ENCODE data around the gene KRT15. TPM values are rescaled to one million over a fixed set of nuclear protein-coding genes. Genes with fewer than 3 reads are reported as not detected.

KRT15 gene
- total and polyA plus RNA-seq, 2 experiments from 2014 or later = 6.8 to 10.6 TPM

DNA sequence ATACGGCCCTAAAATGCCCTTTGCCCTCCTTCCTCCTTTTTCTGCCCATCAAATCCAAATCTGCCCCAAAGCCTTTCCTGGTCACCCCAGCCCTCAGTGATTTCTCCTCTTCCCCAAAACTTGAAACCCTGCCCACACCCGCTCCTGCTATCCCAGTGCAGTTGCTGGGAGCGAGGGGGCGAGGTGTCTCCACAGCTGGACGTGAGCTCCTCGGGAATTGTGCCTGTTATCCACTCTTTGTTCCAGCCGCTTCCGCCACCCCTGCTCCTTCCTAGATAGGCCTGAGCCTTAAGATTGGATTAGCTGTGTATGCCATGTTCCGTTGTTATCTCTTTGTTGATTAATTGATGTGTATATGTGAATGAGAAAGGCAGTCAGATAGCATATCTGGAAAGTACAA, 35.2 kb downstream of the KRT15 start:
- WGBS (ENCODE audit: low lambda C conversion rate, missing lambda C conversion rate) = 43% methylated on average over 9 of the region's 9 CpGs
- DNase-seq (ENCODE audit: low spot score) = no peak
- no peaks in the 10 kb centered on the region for H3K9me3 ChIP-seq (ENCODE audit: low read depth)
- no peak overlapping the region for H3K4me2 ChIP-seq
- H3K9me2 ChIP-seq (replicated peaks; ENCODE audit: insufficient read depth) = no peaks in the 10 kb centered on the region
- H2AFZ ChIP-seq = no peak overlapping the region
- no peaks in the 10 kb centered on the region for H3K79me2 ChIP-seq
- H3K4me1 ChIP-seq (ENCODE audit: insufficient read depth) = peaks cover 8% of the 10 kb centered on the region
- no peaks in the 10 kb centered on the region for H4K20me1 ChIP-seq (ENCODE audit: insufficient read depth, poor library complexity, severe bottlenecking)
- TF ChIP-seq EZH2 (IDR thresholded peaks at IDR 0.05; ENCODE audit: borderline replicate concordance) = no peak
- no peak for TF ChIP-seq CTCF (IDR thresholded peaks at IDR 0.05; ENCODE audit: poor library complexity)
- no peak for TF ChIP-seq EZH2phosphoT487 (IDR thresholded peaks at IDR 0.05; ENCODE audit: low read depth, severe bottlenecking, unreplicated experiment)
- no peaks in the 10 kb centered on the region for H3K27me3 ChIP-seq
- H3K36me3 ChIP-seq (replicated peaks; ENCODE audit: insufficient read depth, low read depth) = no peaks in the 10 kb centered on the region
- H3K27ac ChIP-seq = no peak overlapping the region
- H3K4me3 ChIP-seq = no peak overlapping the region

DNA sequence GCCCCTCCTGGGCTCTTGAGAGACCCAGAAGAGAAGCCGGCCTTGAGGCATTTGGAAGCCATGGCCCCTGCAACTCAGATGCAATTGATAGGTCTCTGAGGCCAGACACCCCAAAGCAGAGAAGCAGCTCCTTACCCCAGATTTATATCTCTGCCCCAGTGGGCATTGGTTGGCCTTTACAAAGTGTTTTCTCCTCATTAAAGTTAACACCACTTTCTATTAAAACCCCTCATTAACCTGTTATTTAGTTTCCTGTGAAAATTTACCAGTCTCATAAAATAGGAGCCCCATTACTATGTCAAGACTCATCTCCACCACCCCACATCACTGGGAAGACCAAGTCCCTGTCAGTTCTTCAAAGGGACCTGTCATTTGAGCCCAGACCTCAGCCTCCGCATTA, 37.7 kb downstream of the KRT15 start, which contains the start of gene KRT35:
KRT35 (minus strand) TSS at position 116 of the 400 bp plus-strand sequence; CDS start at position 62, 54 bp downstream.
- Histone ChIP-seq H3K27ac (no peak within 1 kb of the TSS), H3K4me3 (no peak within 1 kb of the TSS)

DNA sequence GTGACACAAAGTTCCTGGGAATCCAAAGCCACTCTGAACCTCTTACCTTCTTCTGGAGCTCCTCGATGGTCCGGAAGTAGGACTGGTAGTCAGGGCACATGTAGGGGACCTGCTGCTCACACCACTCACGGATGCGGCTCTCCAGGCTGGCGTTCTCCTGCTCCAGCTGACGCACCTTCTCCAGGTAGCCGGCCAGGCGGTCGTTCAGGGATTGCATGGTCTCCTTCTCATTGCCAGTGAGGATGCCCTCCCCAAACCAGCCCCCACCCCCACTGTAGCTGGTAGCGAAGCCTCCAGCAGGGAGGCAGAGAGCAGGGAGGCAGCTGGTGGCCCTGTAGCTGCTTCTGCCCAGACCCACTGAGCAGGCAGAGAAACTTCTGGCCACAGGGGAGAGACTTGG, 38.1 kb downstream of the KRT15 start:
- no peaks in the 10 kb centered on the region for H3K9me2 ChIP-seq (replicated peaks; ENCODE audit: insufficient read depth)
- no peak for DNase-seq (ENCODE audit: low spot score)
- TF ChIP-seq EZH2phosphoT487 (IDR thresholded peaks at IDR 0.05; ENCODE audit: low read depth, severe bottlenecking, unreplicated experiment) (no peak), CTCF (IDR thresholded peaks at IDR 0.05; ENCODE audit: poor library complexity) (no peak), EZH2 (IDR thresholded peaks at IDR 0.05; ENCODE audit: borderline replicate concordance) (no peak)
- H3K27me3 ChIP-seq = no peaks in the 10 kb centered on the region
- H3K9me3 ChIP-seq (ENCODE audit: low read depth) = no peaks in the 10 kb centered on the region
- H3K27ac ChIP-seq = no peak overlapping the region
- peaks cover 8% of the 10 kb centered on the region for H3K4me1 ChIP-seq (ENCODE audit: insufficient read depth)
- H2AFZ ChIP-seq = no peak overlapping the region
- no peaks in the 10 kb centered on the region for H3K79me2 ChIP-seq
- no peak overlapping the region for H3K4me2 ChIP-seq
- H3K36me3 ChIP-seq (replicated peaks; ENCODE audit: insufficient read depth, low read depth) = no peaks in the 10 kb centered on the region
- no peaks in the 10 kb centered on the region for H4K20me1 ChIP-seq (ENCODE audit: insufficient read depth, poor library complexity, severe bottlenecking)
- H3K4me3 ChIP-seq = no peak overlapping the region
- 95% methylated on average over 9 of the region's 10 CpGs for WGBS (ENCODE audit: low lambda C conversion rate, missing lambda C conversion rate)

More for the DNA sequence above, 37.7 kb downstream of the KRT15 start, which contains the start of gene KRT35:
- DNase-seq (ENCODE audit: low spot score) = no peak
- WGBS (ENCODE audit: low lambda C conversion rate, missing lambda C conversion rate) = 95% methylated on average over 2 of the region's 2 CpGs
- no peak for TF ChIP-seq EZH2phosphoT487 (IDR thresholded peaks at IDR 0.05; ENCODE audit: low read depth, severe bottlenecking, unreplicated experiment)
- TF ChIP-seq EZH2 (IDR thresholded peaks at IDR 0.05; ENCODE audit: borderline replicate concordance) = no peak
- no peak for TF ChIP-seq CTCF (IDR thresholded peaks at IDR 0.05; ENCODE audit: poor library complexity)
- H4K20me1 ChIP-seq (ENCODE audit: insufficient read depth, poor library complexity, severe bottlenecking) = no peaks in the 10 kb centered on the region
- no peak within 1 kb of the TSS for H3K4me2 ChIP-seq
- H3K4me1 ChIP-seq (ENCODE audit: insufficient read depth) = peaks cover 8% of the 10 kb centered on the region
- no peaks in the 10 kb centered on the region for H3K79me2 ChIP-seq
- no peak within 1 kb of the TSS for H2AFZ ChIP-seq
- no peaks in the 10 kb centered on the region for H3K9me3 ChIP-seq (ENCODE audit: low read depth)
- no peaks in the 10 kb centered on the region for H3K27me3 ChIP-seq
- H3K36me3 ChIP-seq (replicated peaks; ENCODE audit: insufficient read depth, low read depth) = no peaks in the 10 kb centered on the region
- H3K9me2 ChIP-seq (replicated peaks; ENCODE audit: insufficient read depth) = no peaks in the 10 kb centered on the region

DNA sequence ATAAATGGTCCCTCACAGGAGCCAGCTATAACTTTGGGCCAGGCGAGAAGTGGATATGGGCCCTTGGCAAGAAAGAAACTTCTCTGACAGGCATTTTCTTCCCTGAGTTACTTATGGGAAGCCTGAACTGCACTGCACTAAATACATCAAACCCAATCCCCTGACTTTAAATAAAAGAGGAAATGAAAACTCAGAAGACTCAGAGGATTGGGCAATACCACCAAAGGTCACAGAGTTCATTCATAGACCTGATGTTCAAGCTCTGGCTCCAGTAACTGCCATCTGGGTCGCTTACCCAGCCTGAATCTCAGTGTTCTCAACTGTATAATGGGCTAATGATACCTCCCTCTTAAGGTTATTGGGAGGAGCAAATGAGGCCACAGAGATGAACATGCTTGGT, 38.6 kb downstream of the KRT15 start:
- 44% methylated on average over 2 of the region's 2 CpGs for WGBS (ENCODE audit: low lambda C conversion rate, missing lambda C conversion rate)
- Histone ChIP-seq H2AFZ (no peak overlapping the region), H3K4me1 (ENCODE audit: insufficient read depth) (peaks cover 8% of the 10 kb centered on the region), H3K9me3 (ENCODE audit: low read depth) (no peaks in the 10 kb centered on the region), H3K27me3 (no peaks in the 10 kb centered on the region), H3K4me3 (no peak overlapping the region), H3K4me2 (no peak overlapping the region), H3K9me2 (replicated peaks; ENCODE audit: insufficient read depth) (no peaks in the 10 kb centered on the region), H4K20me1 (ENCODE audit: insufficient read depth, poor library complexity, severe bottlenecking) (no peaks in the 10 kb centered on the region), H3K36me3 (replicated peaks; ENCODE audit: insufficient read depth, low read depth) (no peaks in the 10 kb centered on the region), H3K27ac (no peak overlapping the region), H3K79me2 (no peaks in the 10 kb centered on the region)
- DNase-seq (ENCODE audit: low spot score) = no peak
- TF ChIP-seq EZH2phosphoT487 (IDR thresholded peaks at IDR 0.05; ENCODE audit: low read depth, severe bottlenecking, unreplicated experiment) (no peak), EZH2 (IDR thresholded peaks at IDR 0.05; ENCODE audit: borderline replicate concordance) (no peak), CTCF (IDR thresholded peaks at IDR 0.05; ENCODE audit: poor library complexity) (no peak)
